Endothelial cell of umbilical vein (primary cell): ENCODE data around the gene NEK6. TPM values are rescaled to one million over a fixed set of nuclear protein-coding genes. Genes with fewer than 3 reads are reported as not detected.

ENCODE experiments used
- BruUV-seq: library from RNA; stranded (reverse); fragments of 400-500 nt; replicated peaks from 2 replicates; lab custom pipeline; 2021; lab: Mats Ljungman, UMichigan
- CTCF ChIA-PET: fragments of 300-600, 350-600 bp; sonication (Branson Sonifier 250); formaldehyde crosslinking; loops from one replicate; lab custom pipeline; 2021; ENCODE audit warnings: antibody characterized with exemption, inconsistent platforms; lab: Charles Lee
- POLR2A ChIA-PET: fragments of 300-600, 350-600 bp; sonication (Branson Sonifier 250); formaldehyde crosslinking; loops from one replicate; lab custom pipeline; 2021; ENCODE audit warnings: antibody characterized with exemption, inconsistent platforms; lab: Charles Lee
- DNase-seq: peaks from one replicate; pipeline ENCODE4 v3.0.0-alpha.2; 2011; ENCODE audit warnings: low read depth, low spot score
- FAIRE-seq: peaks from 2 replicates; lab custom pipeline; 2011; peaks lifted over from hg19 to GRCh38; lab: Jason Lieb, UNC
- H2AFZ ChIP-seq: 2 replicates; pipeline ENCODE4 v1.6.0; 2012; ENCODE audit warnings: low read depth, low read length, control low read depth, inconsistent platforms
- H3K27ac ChIP-seq: 2 replicates; pipeline ENCODE4 v1.5.1; 2011; ENCODE audit warnings: low read depth, mild to moderate bottlenecking, control low read depth, low read length, moderate library complexity; ENCODE audit not compliant: insufficient read depth
- H3K27me3 ChIP-seq, 2 experiments: 2 replicates each; pipeline versions ENCODE4 v1.6.0 to v1.6.1; 2011; ENCODE audit warnings: low read length in 2 of 2, mixed read lengths in 1 of 2; ENCODE audit not compliant: control insufficient read depth in 2 of 2, insufficient read depth in 2 of 2
- H3K36me3 ChIP-seq, 2 experiments: 2 replicates in 1 of 2; 3 replicates in 1 of 2; pipeline ENCODE4 v1.5.1; 2011; ENCODE audit warnings: low read length in 2 of 2, mild to moderate bottlenecking in 1 of 2, moderate library complexity in 1 of 2; ENCODE audit not compliant: control insufficient read depth in 2 of 2, insufficient read depth in 2 of 2; ENCODE audit errors: extremely low read depth in 1 of 2
- H3K4me1 ChIP-seq: 3 replicates; pipeline ENCODE4 v1.5.1; 2011; ENCODE audit warnings: mild to moderate bottlenecking, low read length; ENCODE audit not compliant: control insufficient read depth, insufficient read depth; ENCODE audit errors: extremely low read depth
- H3K4me2 ChIP-seq: 2 replicates; pipeline ENCODE4 v1.6.1; 2011; ENCODE audit warnings: low read length, control low read depth, mixed read lengths; ENCODE audit not compliant: insufficient read depth
- H3K4me3 ChIP-seq, 3 experiments: fragments of 200-600 bp in 1 of 3; sonication (generic), shearing (Covaris generic) in 1 of 3; replicated peaks in 1 of 3; 2 replicates each; pipeline ENCODE4 v1.5.1; 2011 to 2016; ENCODE audit warnings: control low read depth in 3 of 3, low read length in 3 of 3, mild to moderate bottlenecking in 2 of 3, inconsistent platforms in 1 of 3, low read depth in 1 of 3, moderate library complexity in 1 of 3; ENCODE audit not compliant: insufficient read depth in 1 of 3
- H3K79me2 ChIP-seq: 2 replicates; pipeline ENCODE4 v1.6.0; 2012; ENCODE audit warnings: low read length, inconsistent platforms; ENCODE audit not compliant: control insufficient read depth, insufficient read depth
- H3K9ac ChIP-seq: replicated peaks from 2 replicates; pipeline ENCODE3; 2011; ENCODE audit warnings: low read length, control low read depth; ENCODE audit not compliant: insufficient read depth; ENCODE audit errors: extremely low read depth
- H3K9me1 ChIP-seq: replicated peaks from 3 replicates; pipeline ENCODE4 v1.6.0; 2011; ENCODE audit warnings: mild to moderate bottlenecking, low read length; ENCODE audit not compliant: control insufficient read depth, insufficient read depth; ENCODE audit errors: extremely low read depth
- H3K9me3 ChIP-seq: replicated peaks from 2 replicates; pipeline ENCODE4 v1.5.1; 2012; ENCODE audit warnings: low read length, inconsistent platforms; ENCODE audit not compliant: control insufficient read depth, insufficient read depth
- H4K20me1 ChIP-seq: replicated peaks from 2 replicates; pipeline ENCODE3; 2011; ENCODE audit warnings: mild to moderate bottlenecking, low read length; ENCODE audit not compliant: control insufficient read depth, insufficient read depth; ENCODE audit errors: extremely low read depth
- EZH2 ChIP-seq: IDR thresholded peaks from 2 replicates; pipeline ENCODE4 v1.6.1; 2012; ENCODE audit warnings: borderline replicate concordance, low read depth, mild to moderate bottlenecking, moderate library complexity, low read length, inconsistent platforms; ENCODE audit not compliant: severe bottlenecking
- FOS ChIP-seq: IDR thresholded peaks from 2 replicates; pipeline ENCODE4 v1.6.1; 2011; ENCODE audit warnings: mild to moderate bottlenecking, low read length, moderate library complexity, borderline replicate concordance; ENCODE audit not compliant: insufficient read depth
- GATA2 ChIP-seq: IDR thresholded peaks from 2 replicates; pipeline ENCODE4 v1.7.0; 2011; ENCODE audit warnings: low read depth, mild to moderate bottlenecking, moderate library complexity, mixed read lengths, low read length; ENCODE audit not compliant: insufficient read length, insufficient read depth
- JUN ChIP-seq: IDR thresholded peaks from 2 replicates; pipeline ENCODE4 v1.6.1; 2011; ENCODE audit warnings: borderline replicate concordance, low read depth; ENCODE audit not compliant: insufficient read length, insufficient read depth
- MYC ChIP-seq: IDR thresholded peaks from one replicate; pipeline ENCODE4 v1.6.1; 2011; ENCODE audit warnings: mild to moderate bottlenecking, low read depth, low read length
- POLR2A ChIP-seq: IDR thresholded peaks from 2 replicates; pipeline ENCODE4 v1.6.1; 2012; ENCODE audit warnings: low read depth, mild to moderate bottlenecking, control low read depth, low read length
- POLR2AphosphoS5 ChIP-seq: IDR thresholded peaks from 2 replicates; pipeline ENCODE4 v1.6.1; 2012; ENCODE audit warnings: low read depth, mild to moderate bottlenecking, control low read depth, low read length, moderate library complexity; ENCODE audit not compliant: insufficient read depth
- dilution Hi-C: fragments of 300-500 bp; cut with MboI; formaldehyde crosslinking; loops from one replicate; pipeline ENCODE4 v1.15.0; 2019; ENCODE audit warnings: low sequenced_read_pairs; ENCODE audit not compliant: extremely low pct_ligation_motif_present
- intact Hi-C: fragments of 100-400 bp; cut with micrococcal nuclease; formaldehyde crosslinking; loops from one replicate; pipeline ENCODE4 v1.10.0; 2022
- polyA plus RNA-seq, 4 experiments: library from polyadenylated mRNA; depleted of rRNA in 3 of 4; stranded (reverse) in 3 of 4; unstranded in 1 of 4; fragments of >200 nt; gene quantifications; 2 replicates each; pipeline versions ENCODE4 v1.2.1 to v1.2.3, GENCODE V29; 2011 to 2012; ENCODE audit warnings: missing spikeins in 1 of 4
- total RNA-seq: library from RNA; stranded (reverse); gene quantifications from 2 replicates; pipeline ENCODE4 v1.2.3, GENCODE V29; 2021
- TF ChIP-seq, protein P1 (sequence below), 2 donors: IDR thresholded peaks; 1 replicate in 1 of 2; 2 replicates in 1 of 2; pipeline ENCODE4 v1.5.1; 2011; ENCODE audit warnings: low read length in 2 of 2, mild to moderate bottlenecking in 2 of 2, moderate library complexity in 2 of 2, control low read depth in 1 of 2, inconsistent platforms in 1 of 2, low read depth in 1 of 2; ENCODE audit not compliant: insufficient read depth in 1 of 2; ENCODE audit errors: extremely low read depth in 1 of 2
- TF ChIP-seq, protein P2 (sequence below): IDR thresholded peaks from 2 replicates; pipeline ENCODE4 v1.6.1; 2011; ENCODE audit not compliant: insufficient read depth, insufficient read length

The NEK6 gene
- total and polyA plus RNA-seq, 2 donors (not counting 3 experiments of a cell fraction or from before 2014, with no cell fraction given) = 64.3 to 67.1 TPM

DNA sequence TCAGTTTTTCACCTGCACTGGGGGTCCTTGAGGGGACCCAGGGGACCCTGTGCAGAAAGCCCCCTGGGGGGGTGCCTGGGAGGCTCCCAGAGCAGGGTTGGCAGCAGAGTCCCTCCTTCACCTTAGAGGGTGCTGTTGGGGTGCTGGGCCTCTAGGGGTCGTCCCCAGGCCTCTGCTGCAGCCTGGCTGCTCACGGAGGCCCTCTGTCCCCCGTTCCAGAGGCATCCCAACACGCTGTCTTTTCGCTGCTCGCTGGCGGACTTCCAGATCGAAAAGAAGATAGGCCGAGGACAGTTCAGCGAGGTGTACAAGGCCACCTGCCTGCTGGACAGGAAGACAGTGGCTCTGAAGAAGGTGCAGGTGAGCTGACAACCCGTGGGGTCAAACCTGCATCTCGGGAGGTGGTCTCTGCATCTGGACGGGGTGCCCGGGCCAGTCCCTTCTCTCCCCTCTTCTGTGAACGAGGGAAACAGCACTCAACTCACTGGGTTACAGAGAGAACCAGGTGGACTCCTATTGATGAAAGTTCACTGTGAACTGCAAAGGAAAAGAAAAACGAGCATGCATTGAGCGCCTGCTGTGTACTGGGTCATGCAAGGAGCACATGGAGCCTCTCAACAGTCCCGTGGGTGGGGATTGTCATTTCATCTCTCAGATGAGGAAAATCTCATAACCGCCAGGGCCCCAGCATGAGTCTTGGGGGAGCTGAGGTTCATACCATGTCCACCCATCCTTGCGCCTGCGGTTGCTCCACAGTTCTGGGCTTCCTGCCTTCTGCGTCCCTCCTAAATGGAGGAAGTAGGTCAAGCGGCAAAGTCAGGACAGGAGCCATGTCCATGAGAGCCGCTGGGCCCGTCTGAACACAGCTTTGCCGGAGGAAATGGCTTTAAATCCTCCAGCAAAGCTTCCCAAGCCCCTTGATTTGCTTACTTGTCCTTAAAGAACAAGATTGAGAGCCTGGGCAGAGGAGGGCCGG is 54.8 kb downstream of the NEK6 start:
- no TSS peak for BruUV-seq
- no peak for DNase-seq
- Histone ChIP-seq H3K9ac (no peak overlapping the region), H3K79me2 (peaks cover 32% of the 10 kb centered on the region), H3K27ac (no peak overlapping the region), H3K4me2 (no peak overlapping the region), H3K9me3 (no peaks in the 10 kb centered on the region), H3K9me1 (no peaks in the 10 kb centered on the region), H2AFZ (no peak overlapping the region), H4K20me1 (no peaks in the 10 kb centered on the region), H3K27me3 (no peaks in the 10 kb centered on the region), H3K36me3 (peaks cover 8 to 39% of the 10 kb centered on the region in 2 experiments), H3K4me1 (peaks cover 26% of the 10 kb centered on the region), H3K4me3 (no peak overlapping the region)
- peak; percentile 8 for FAIRE-seq
- ChIA-PET POLR2A (no interaction called here), CTCF (interaction anchor here (0.8 to 1.8 kb wide), 2 partner anchors 8 to 186 kb away, joined by 3 to 6 read pairs; no protein-coding TSS in a partner anchor)
- intact Hi-C loops (no loop called here), dilution Hi-C loops (loop anchor here (25.0 kb wide), 1 partner anchor 100 kb away; no protein-coding TSS in a partner anchor)
- no peak for TF ChIP-seq POLR2AphosphoS5
- TF ChIP-seq, protein P1, sequence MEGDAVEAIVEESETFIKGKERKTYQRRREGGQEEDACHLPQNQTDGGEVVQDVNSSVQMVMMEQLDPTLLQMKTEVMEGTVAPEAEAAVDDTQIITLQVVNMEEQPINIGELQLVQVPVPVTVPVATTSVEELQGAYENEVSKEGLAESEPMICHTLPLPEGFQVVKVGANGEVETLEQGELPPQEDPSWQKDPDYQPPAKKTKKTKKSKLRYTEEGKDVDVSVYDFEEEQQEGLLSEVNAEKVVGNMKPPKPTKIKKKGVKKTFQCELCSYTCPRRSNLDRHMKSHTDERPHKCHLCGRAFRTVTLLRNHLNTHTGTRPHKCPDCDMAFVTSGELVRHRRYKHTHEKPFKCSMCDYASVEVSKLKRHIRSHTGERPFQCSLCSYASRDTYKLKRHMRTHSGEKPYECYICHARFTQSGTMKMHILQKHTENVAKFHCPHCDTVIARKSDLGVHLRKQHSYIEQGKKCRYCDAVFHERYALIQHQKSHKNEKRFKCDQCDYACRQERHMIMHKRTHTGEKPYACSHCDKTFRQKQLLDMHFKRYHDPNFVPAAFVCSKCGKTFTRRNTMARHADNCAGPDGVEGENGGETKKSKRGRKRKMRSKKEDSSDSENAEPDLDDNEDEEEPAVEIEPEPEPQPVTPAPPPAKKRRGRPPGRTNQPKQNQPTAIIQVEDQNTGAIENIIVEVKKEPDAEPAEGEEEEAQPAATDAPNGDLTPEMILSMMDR (IDR thresholded peaks at IDR 0.05; ENCODE audit: extremely low read depth in 1 of 2, insufficient read depth in 1 of 2, low read depth in 1 of 2, low read length in 2 of 2) = no peak
- TF ChIP-seq POLR2A = no peak
- TF ChIP-seq, protein P2, sequence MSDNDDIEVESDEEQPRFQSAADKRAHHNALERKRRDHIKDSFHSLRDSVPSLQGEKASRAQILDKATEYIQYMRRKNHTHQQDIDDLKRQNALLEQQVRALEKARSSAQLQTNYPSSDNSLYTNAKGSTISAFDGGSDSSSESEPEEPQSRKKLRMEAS = no peak
- TF ChIP-seq FOS = no peak
- TF ChIP-seq MYC = no peak
- TF ChIP-seq EZH2 = no peak
- TF ChIP-seq GATA2 = no peak
- TF ChIP-seq JUN = no peak
